Measurements from ENCODE around the gene IGF1R.

IGF1R gene

DNA sequence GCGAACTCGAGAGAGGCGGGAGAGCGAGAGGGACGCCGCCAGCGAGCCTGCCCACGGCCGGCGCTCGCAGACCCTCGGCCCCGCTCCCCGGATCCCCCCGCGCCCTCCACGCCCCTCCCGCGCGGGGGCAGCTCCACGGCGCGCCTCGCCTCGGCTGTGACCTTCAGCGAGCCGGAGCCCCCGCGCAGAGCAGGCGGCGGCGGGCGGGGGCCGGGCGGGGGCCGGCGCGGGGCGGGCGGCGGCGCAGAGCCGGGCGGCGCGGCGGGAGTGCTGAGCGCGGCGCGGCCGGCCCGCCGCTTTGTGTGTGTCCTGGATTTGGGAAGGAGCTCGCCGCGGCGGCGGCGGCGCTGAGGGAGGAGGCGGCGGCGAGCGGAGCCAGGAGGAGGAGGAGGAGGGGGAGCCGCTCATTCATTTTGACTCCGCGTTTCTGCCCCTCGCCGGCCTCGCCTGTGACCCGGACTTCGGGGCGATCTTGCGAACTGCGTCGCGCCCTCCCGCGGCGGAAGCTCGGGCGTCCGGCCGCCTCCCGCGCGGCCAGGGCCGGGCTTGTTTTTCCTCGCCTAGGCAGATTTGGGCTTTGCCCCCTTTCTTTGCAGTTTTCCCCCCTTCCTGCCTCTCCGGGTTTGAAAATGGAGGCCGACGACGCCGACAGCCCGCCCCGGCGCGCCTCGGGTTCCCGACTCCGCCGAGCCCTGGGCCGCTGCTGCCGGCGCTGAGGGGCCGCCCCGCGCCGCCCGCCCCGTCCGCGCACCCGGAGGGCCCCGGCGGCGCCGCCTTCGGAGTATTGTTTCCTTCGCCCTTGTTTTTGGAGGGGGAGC lies 524 bp downstream of the IGF1R start:
- DNase-seq (ENCODE audit: low spot score) = peak; percentile 42

DNA sequence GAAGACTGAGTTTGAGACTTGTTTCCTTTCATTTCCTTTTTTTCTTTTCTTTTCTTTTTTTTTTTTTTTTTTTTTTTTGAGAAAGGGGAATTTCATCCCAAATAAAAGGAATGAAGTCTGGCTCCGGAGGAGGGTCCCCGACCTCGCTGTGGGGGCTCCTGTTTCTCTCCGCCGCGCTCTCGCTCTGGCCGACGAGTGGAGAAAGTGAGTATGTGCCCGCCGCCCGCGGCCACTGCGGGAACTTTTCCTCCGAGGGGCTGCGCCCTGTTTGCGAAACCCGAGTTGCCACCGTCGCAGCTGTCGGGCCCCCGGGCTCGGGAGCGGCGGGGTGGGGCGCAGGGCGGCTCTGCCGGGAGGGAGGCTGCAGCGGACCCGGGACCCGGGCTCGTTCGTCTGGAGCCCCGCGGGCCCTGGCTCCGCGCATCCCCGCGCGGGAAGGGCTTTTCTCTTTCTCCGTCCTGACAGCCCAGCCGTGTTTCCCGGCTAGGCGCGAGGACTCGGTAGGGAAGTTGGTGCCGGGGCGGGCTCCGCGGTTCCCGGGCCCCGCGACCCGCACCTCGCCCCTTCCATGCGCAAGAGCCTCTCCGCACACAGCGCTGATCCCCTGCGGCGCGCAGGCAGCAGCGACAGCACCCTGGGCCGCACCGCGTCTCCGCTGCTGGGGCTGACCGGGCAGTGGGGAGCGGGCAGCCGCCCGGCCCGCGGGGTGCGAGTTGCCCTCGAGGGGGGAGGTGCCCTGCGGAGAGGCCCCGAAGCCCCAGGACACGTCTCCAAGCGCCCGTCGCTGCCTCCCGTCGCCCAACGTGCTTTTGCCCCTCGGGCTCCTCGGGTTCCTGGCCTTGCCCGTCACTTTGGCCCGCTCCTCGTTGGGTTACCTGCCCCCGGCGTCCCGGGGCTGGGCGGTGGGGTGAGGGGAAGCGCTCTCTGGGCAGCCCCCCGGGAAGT lies 1.4 kb downstream of the IGF1R start:
- DNase-seq (ENCODE audit: low spot score) = peak; percentile 28

DNA sequence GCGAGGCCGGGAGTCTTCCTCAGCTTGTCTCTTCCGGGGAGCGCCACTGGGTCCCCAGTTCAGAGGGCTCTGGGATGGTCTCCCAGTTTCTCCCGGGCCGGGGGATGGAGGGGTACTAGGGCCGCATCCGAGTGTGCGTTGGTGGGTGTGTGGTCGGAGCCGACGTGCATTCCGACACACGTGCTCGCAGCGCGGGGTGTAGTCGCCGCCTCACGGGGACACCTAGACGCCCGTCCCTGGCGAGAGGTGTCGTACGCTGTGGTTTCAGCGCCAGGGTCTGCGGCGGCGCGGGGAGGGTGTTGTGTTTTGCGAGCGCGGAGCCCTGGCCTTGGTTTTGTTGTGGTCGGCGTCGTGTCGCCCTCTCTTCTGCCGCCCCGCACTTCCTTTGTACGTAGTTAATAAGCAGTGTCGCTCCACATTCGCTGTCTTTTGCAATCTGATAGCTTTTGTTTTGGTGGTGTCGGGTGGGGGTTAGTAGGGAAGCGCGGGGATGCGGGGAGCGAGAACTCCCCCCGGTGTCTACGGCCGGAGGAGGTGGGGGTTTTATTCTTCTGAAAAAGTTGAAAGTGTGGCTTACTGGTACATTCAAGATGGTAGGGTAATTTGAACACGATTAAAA lies 2.2 kb downstream of the IGF1R start:
- DNase-seq (ENCODE audit: low spot score) = no peak

DNA sequence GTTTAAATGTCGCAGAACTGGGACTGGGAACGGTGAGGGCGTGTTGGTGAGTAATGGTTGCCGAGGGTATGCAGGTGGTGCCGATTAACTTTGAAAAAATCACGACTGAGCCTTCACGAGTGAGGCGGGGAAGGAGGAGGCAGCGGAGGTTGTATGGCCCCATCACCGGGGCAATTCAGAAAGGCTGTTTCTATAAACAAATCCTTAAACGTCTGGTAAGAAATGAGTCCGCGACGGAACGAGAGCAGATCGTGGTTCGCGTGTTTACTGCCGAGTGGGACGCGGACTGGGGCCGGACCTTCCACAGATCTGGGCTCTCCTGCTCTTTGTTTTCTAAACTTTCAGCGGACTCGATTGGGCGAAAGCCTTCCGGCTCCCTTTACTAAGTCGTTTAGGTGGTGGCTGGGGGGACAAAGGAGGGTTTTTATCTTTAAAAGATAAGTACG lies 2.7 kb downstream of the IGF1R start:
- no peak for DNase-seq (ENCODE audit: low spot score)

- no peak for DNase-seq (ENCODE audit: low spot score)
These were observed 3.4 kb downstream of the IGF1R start for GRCh38 chr15:98651581-98652220.

- DNase-seq (ENCODE audit: low spot score) = no peak
These were observed 5.3 kb downstream of the IGF1R start for GRCh38 chr15:98653686-98654085.

GRCh38 chr15:98654790-98655360 lies 6.5 kb downstream of the IGF1R start:
- DNase-seq (ENCODE audit: low spot score) = no peak

GRCh38 chr15:98655732-98656131 lies 7.4 kb downstream of the IGF1R start:
- no peak for DNase-seq (ENCODE audit: low spot score)

DNA sequence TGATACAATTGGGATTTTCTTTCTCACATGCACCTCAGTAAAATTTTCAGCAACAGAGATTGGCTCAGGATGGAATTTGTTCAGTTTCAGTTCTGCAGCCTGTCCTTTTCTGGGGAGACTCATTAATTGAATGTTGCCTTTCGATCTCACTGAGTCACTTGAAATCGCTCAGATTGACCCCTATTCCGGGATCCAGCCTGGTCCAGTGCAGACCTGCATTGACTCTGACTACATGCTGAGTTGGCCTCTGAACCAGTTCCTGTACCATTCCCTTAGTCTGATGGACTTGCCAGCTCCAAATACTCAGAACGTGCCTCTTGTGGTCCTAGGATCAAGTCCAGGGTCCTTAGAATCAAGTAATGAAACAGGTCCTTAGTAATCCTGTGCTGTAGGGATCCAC lies 9.4 kb downstream of the IGF1R start:
- no peak for DNase-seq (ENCODE audit: low spot score)

- peak; percentile 54 for DNase-seq (ENCODE audit: low spot score)
These were observed 10.7 kb downstream of the IGF1R start for GRCh38 chr15:98658831-98659699.

GRCh38 chr15:98660055-98660454 lies 11.7 kb downstream of the IGF1R start:
- DNase-seq (ENCODE audit: low spot score) = no peak

DNA sequence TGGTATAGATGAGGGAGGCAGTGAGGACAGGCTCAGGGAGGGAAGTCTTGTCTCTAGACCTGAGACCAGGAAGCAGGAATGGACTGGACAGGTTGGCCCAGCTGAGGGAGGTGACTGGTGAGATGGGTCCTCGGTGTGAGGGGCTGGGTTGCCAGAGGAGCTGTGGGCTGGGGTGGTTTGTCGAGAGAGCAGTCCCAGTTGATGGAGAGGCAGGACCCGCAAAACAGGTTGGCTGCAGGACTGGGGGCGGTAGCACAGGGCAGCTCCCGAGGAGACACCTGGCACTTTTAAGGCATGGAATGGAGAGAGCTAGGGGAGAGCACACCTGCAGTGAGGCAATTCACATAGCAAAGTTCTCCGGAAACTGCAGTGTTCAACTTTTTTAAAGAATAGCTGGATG lies 14.7 kb downstream of the IGF1R start:
- no peak for DNase-seq (ENCODE audit: low spot score)

DNA sequence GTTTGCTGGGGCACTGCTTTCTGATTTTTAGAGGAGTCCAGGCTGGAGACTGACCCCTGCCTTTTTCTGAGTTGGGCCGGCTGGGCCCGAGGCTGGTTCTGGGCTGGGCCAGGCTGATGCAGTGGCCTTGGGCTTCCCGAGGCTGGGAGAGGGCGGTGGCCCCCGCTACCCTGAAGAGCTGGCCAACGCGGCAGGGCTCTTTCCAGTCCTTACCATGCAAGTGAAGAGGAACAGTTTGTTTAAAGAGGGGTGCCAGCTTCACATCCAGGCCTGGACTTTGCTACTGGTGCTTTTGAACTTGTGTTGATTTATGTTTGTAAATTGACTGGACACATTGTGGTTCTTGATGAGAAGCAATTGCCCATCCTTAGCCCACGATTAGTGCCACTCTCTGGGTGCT lies 15.3 kb downstream of the IGF1R start:
- no peak for DNase-seq (ENCODE audit: low spot score)

GRCh38 chr15:98666441-98666840 lies 18.1 kb downstream of the IGF1R start:
- no peak for DNase-seq (ENCODE audit: low spot score)

- no peak for DNase-seq (ENCODE audit: low spot score)
These were observed 18.5 kb downstream of the IGF1R start for GRCh38 chr15:98666841-98667240.

DNA sequence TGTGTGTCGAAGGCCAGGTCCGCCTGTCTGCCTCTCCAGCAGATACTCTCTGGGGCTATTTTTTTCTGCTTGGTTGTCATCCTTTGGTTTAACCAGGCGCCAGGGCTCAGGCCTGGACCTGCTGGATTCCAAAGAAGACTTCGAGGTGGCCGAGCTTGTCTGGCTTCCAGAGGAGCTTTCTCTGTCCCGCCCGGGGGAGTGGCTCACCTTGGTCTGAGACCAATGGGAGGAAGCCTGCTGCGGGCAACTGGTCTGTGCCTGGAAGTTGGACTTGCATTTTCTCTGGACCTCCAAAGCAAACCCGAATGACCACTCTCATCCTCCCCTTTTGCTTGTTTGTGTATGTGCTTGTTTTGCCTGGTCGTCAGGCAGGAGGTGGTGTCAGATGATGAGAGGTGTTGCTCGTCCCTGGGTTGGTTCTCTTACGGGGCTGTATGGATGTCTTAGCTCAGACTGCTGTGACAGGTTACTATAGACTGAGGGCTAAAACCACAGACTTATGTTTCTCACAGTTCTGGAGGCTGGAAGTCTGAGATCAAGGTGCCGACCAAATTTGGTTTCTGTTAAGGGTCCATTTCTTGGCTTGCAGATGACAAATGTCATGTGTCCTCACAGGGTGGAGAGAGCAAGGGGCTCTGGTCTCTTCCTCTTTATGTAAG lies 19.3 kb downstream of the IGF1R start:
- DNase-seq (ENCODE audit: low spot score) = no peak

DNA sequence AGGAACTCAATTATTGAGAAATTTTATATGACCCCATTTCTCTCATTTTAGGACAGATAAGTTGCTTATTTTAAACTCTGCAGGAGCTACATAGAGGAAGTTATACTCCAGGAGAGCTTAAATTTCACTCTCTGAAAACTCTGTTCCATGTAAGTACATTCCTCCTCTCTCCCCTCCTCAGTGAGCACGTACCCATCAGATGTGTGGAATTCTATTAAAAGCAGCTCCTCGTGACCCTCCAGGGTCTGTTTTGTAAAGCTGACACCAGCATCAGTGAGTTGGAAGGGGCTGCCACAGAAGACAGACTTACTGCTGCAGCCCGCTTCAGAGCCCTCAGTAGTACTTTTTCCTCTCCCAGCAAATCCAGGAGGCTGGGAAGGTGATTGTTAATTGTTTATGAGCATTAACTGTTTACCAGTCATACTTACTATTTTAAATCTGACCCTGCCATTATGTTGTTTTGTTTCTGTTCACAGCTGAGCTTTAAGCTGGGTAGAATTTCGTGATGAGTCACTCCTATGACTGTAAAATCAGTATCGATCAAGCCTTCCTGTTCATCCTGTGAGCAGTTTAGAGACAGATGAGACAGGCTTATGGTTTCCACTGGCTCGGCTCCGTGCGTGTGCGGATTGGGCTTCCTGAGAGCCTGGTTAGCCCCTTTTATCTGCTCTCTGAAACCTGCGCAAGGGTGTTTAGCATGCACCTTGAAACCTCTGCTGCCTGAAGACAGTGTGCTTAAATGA lies 20.4 kb downstream of the IGF1R start:
- DNase-seq (ENCODE audit: low spot score) = no peak

GRCh38 chr15:98669638-98670037 lies 21.3 kb downstream of the IGF1R start:
- DNase-seq (ENCODE audit: low spot score) = no peak
